Transverse colon (tissue), 4 donors: ENCODE data around the gene GOLGA6L9. TPM values are rescaled to one million over a fixed set of nuclear protein-coding genes. Genes with fewer than 3 reads are reported as not detected.

Experiments used
- small RNA-seq, 4 donors: library from RNA; depleted of rRNA; stranded (forward); fragments of <200 nt; gene quantifications; one replicate each; pipeline ENCODE3, GENCODE V24; 2016
- total RNA-seq, 4 donors: library from RNA; depleted of rRNA; stranded (reverse); fragments of >200 nt; gene quantifications; one replicate each; pipeline ENCODE4 v1.1.0, GENCODE V29; 2016

The GOLGA6L9 gene
- total RNA-seq, 4 donors from 2014 or later, result 2.6 to 13.1 (median 6.6) TPM

Small RNA genes lying within 50 kb of the gene (small RNA-seq; reads per million reads assigned to genes)
- 0 reads per million in 4 donors for gene AC245033.3

Other genes with a start within 250 kb of the GOLGA6L9 start
- gene EFL1, start 167.1 kb upstream of the GOLGA6L9 start, total RNA-seq, result 10 to 100 TPM; 35.0 to 57.9 (median 46.5) TPM
- gene SAXO2, start 167.0 kb upstream of the GOLGA6L9 start, total RNA-seq, result 1 to 10 TPM in 2 of 4 donors, under 1 TPM in 1, not detected in 1; 0.20 to 3.0 (median 2.4) TPM
- 10 to 100 TPM in 1 of 4 donors, 1 to 10 TPM in 2, not detected in 1; 1.2 to 17.1 (median 1.3) TPM for gene GOLGA6L10, start 80.3 kb upstream of the GOLGA6L9 start, total RNA-seq
- 1,000 to 10,000 TPM in 3 of 4 donors, 100 to 1,000 TPM in 1; 649 to 1,349 (median 1,094) TPM for gene RPS17, start 110.6 kb downstream of the GOLGA6L9 start, total RNA-seq
- 1 to 10 TPM in 3 of 4 donors, not detected in 1; 3.7 to 5.6 (median 3.8) TPM for gene CPEB1, start 217.5 kb downstream of the GOLGA6L9 start, total RNA-seq